Neural cell (in vitro differentiated cells): Measurements from ENCODE around the gene DDX27.

Source experiments
- CTCF ChIP-seq: fragments of 450-650 bp; IDR thresholded peaks from 2 replicates; pipeline ENCODE4 v1.5.1; 2014; ENCODE audit warnings: antibody characterized with exemption, mild to moderate bottlenecking, moderate library complexity; ENCODE audit not compliant: poor library complexity, severe bottlenecking
- EP300 ChIP-seq: fragments of 450-650 bp; conservative IDR thresholded peaks from 2 replicates; pipeline ENCODE4 v1.6.1; 2014; ENCODE audit warnings: antibody characterized with exemption, mild to moderate bottlenecking, moderate library complexity; ENCODE audit not compliant: poor library complexity, severe bottlenecking
- EZH2 ChIP-seq: fragments of 200-600, 300-800 bp; shearing (Covaris generic), sonication (generic); IDR thresholded peaks from 2 replicates; pipeline ENCODE4 v1.6.1; 2014; ENCODE audit warnings: antibody characterized with exemption, low read length, borderline replicate concordance, mild to moderate bottlenecking; ENCODE audit not compliant: insufficient read depth, poor library complexity, severe bottlenecking
- MXI1 ChIP-seq: fragments of 450-650 bp; conservative IDR thresholded peaks from 2 replicates; pipeline ENCODE4 v1.6.1; 2014; ENCODE audit warnings: antibody characterized with exemption, mild to moderate bottlenecking; ENCODE audit not compliant: poor library complexity, severe bottlenecking
- POLR2AphosphoS5 ChIP-seq: IDR thresholded peaks from 2 replicates; pipeline ENCODE4 v1.6.1; 2012
- TAF1 ChIP-seq: IDR thresholded peaks from 2 replicates; pipeline ENCODE4 v1.6.1; 2012; ENCODE audit warnings: low read depth
- TF ChIP-seq, protein P1 (sequence below): IDR thresholded peaks from 2 replicates; pipeline ENCODE4 v1.6.1; 2012; ENCODE audit warnings: borderline replicate concordance

DNA sequence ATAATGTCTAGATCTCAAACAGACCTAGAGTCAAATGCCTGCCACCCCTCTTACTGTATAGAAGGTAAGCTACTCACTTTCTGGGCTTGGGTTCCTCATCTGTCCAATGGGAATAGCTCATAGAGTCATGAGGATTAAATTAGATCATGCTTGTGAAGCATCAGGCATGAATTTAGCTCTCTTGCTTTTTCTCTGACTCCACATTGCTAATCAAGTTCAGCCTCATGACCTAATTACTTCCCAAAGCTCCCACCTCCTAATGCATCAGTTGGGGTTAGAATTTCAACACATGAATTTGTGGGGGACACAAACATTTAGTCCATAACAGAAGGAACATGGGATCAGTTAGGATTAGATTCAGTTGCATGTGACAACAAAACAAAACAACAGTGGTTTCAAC lies 4.6 kb upstream of the DDX27 start:
- TF ChIP-seq EZH2: no peak
- no peak for TF ChIP-seq CTCF
- TF ChIP-seq MXI1: no peak
- no peak for TF ChIP-seq POLR2AphosphoS5
- TF ChIP-seq, protein P1, sequence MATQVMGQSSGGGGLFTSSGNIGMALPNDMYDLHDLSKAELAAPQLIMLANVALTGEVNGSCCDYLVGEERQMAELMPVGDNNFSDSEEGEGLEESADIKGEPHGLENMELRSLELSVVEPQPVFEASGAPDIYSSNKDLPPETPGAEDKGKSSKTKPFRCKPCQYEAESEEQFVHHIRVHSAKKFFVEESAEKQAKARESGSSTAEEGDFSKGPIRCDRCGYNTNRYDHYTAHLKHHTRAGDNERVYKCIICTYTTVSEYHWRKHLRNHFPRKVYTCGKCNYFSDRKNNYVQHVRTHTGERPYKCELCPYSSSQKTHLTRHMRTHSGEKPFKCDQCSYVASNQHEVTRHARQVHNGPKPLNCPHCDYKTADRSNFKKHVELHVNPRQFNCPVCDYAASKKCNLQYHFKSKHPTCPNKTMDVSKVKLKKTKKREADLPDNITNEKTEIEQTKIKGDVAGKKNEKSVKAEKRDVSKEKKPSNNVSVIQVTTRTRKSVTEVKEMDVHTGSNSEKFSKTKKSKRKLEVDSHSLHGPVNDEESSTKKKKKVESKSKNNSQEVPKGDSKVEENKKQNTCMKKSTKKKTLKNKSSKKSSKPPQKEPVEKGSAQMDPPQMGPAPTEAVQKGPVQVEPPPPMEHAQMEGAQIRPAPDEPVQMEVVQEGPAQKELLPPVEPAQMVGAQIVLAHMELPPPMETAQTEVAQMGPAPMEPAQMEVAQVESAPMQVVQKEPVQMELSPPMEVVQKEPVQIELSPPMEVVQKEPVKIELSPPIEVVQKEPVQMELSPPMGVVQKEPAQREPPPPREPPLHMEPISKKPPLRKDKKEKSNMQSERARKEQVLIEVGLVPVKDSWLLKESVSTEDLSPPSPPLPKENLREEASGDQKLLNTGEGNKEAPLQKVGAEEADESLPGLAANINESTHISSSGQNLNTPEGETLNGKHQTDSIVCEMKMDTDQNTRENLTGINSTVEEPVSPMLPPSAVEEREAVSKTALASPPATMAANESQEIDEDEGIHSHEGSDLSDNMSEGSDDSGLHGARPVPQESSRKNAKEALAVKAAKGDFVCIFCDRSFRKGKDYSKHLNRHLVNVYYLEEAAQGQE: no peak
- TF ChIP-seq EP300: no peak
- no peak for TF ChIP-seq TAF1
